GM21576 (cell line): ENCODE measurements around the gene DRAM2.
"Not testable (repeated sequence)": the region's sequence is repeated elsewhere in the genome, so short reads cannot be mapped to it uniquely, and the experiment has no call there.

Experiments used
- ATAC-seq: cut with Tn5 transposase; IDR thresholded peaks from one replicate; pipeline ENCODE4 v1.9.1; 2021; ENCODE audit warnings: mild to moderate bottlenecking, moderate library complexity; ENCODE audit not compliant: unreplicated experiment

The DRAM2 gene

GRCh38 chr1:111084999-111085398, 54.9 kb downstream of the DRAM2 start:
- ATAC-seq, result no peak

GRCh38 chr1:111082421-111083203, 57.3 kb downstream of the DRAM2 start:
- no peak for ATAC-seq

GRCh38 chr1:111079329-111079728, 60.6 kb downstream of the DRAM2 start:
- ATAC-seq, result not testable (repeated sequence)

GRCh38 chr1:111077312-111077711, 62.6 kb downstream of the DRAM2 start:
- ATAC-seq, result not testable (repeated sequence)
